Measurements from ENCODE around the gene CCDC146. TPM values are rescaled to one million over a fixed set of nuclear protein-coding genes. Genes with fewer than 3 reads are reported as not detected.

Gene CCDC146
- total RNA-seq, 1 experiment from 2014 or later: 1.1 TPM

DNA sequence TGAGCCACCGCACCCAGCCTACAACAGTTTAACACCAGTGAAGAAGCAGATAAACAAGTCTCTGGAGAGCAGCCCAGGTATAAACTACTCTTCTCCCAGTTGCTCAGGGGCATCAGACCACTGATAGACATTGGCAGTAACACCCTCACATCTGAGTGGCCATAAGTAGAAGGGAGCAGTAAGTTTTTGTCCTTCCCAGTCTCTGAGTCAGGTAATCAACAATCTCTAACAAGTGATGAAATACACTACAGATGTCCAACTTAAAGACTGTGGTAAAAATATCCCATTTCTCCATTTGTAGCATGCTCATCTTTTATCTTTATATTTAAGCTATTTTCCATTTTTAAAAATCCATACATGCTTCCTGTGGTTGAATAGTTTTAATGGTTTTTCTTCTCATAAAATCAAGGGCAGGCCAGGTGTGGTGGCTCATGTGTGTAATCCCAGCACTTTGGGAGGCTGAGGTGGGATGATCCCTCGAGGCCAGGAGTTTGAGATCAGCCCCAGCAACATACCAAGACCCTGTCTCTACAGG lies 215.1 kb downstream of the CCDC146 start (continued):
- no peak for TF ChIP-seq OVOL2 (CRISPR knock-in tag; IDR thresholded peaks at IDR 0.05; ENCODE audit: borderline replicate concordance)
- TF ChIP-seq, protein P1, sequence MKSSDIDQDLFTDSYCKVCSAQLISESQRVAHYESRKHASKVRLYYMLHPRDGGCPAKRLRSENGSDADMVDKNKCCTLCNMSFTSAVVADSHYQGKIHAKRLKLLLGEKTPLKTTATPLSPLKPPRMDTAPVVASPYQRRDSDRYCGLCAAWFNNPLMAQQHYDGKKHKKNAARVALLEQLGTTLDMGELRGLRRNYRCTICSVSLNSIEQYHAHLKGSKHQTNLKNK (CRISPR knock-in tag; IDR thresholded peaks at IDR 0.05): no peak
- TF ChIP-seq KAT7 (CRISPR knock-in tag; IDR thresholded peaks at IDR 0.05; ENCODE audit: borderline replicate concordance): no peak
- no peak for TF ChIP-seq CREB1 (CRISPR knock-in tag; IDR thresholded peaks at IDR 0.05)
- no peak for TF ChIP-seq E2F1 (CRISPR knock-in tag; IDR thresholded peaks at IDR 0.05)

DNA sequence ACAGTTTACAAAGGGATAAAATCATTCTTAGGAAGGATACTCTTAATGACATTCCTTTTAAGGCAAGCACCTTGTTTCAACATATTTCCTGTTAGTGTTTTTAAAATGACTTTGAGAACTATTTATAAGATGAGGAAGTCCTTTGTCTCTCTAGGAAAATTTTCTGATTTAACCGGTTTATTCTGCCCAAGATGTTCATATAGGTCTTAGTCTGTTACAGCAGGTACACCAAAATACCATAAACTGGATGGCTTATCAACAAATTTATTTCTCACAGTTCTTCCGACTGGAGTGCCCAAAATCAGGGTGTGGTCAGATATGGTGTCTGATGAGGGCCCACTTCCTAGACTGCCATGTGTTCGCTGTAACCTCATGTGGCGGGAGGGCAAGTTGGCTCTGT lies 215.8 kb downstream of the CCDC146 start:
- H3K27me3 Mint-ChIP-seq (ENCODE audit: low read depth): 0 out of 2 replicates have a peak, but pooled peaks cover 6% of the 10 kb centered on the region
- TF ChIP-seq, protein P2, sequence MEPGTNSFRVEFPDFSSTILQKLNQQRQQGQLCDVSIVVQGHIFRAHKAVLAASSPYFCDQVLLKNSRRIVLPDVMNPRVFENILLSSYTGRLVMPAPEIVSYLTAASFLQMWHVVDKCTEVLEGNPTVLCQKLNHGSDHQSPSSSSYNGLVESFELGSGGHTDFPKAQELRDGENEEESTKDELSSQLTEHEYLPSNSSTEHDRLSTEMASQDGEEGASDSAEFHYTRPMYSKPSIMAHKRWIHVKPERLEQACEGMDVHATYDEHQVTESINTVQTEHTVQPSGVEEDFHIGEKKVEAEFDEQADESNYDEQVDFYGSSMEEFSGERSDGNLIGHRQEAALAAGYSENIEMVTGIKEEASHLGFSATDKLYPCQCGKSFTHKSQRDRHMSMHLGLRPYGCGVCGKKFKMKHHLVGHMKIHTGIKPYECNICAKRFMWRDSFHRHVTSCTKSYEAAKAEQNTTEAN (CRISPR knock-in tag; IDR thresholded peaks at IDR 0.05): no peak
- no peak for TF ChIP-seq PREB (CRISPR knock-in tag; IDR thresholded peaks at IDR 0.05; ENCODE audit: borderline replicate concordance)
- TF ChIP-seq, protein P3, sequence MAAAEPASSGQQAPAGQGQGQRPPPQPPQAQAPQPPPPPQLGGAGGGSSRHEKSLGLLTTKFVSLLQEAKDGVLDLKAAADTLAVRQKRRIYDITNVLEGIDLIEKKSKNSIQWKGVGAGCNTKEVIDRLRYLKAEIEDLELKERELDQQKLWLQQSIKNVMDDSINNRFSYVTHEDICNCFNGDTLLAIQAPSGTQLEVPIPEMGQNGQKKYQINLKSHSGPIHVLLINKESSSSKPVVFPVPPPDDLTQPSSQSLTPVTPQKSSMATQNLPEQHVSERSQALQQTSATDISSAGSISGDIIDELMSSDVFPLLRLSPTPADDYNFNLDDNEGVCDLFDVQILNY (CRISPR knock-in tag; IDR thresholded peaks at IDR 0.05): no peak
- no peak for TF ChIP-seq ELF4 (CRISPR knock-in tag; IDR thresholded peaks at IDR 0.05; ENCODE audit: low read depth)
- TF ChIP-seq, protein P4, sequence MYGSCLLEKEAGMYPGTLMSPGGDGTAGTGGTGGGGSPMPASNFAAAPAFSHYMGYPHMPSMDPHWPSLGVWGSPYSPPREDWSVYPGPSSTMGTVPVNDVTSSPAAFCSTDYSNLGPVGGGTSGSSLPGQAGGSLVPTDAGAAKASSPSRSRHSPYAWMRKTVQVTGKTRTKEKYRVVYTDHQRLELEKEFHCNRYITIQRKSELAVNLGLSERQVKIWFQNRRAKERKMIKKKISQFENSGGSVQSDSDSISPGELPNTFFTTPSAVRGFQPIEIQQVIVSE (CRISPR knock-in tag; IDR thresholded peaks at IDR 0.05; ENCODE audit: borderline replicate concordance): no peak
- TF ChIP-seq MYBL2 (CRISPR knock-in tag; IDR thresholded peaks at IDR 0.05): no peak
- no peak for TF ChIP-seq NR1H2 (CRISPR knock-in tag; IDR thresholded peaks at IDR 0.05)
- no peak for TF ChIP-seq ZNF396 (CRISPR knock-in tag; IDR thresholded peaks at IDR 0.05; ENCODE audit: borderline replicate concordance)
- no peak for TF ChIP-seq FOXJ3 (CRISPR knock-in tag; IDR thresholded peaks at IDR 0.05; ENCODE audit: borderline replicate concordance)
- TF ChIP-seq CBFB (CRISPR knock-in tag; IDR thresholded peaks at IDR 0.05; ENCODE audit: low read depth): no peak
- no peak for TF ChIP-seq NFYB (CRISPR knock-in tag; conservative IDR thresholded peaks at IDR 0.05; ENCODE audit: low read depth)
- TF ChIP-seq, protein P5, sequence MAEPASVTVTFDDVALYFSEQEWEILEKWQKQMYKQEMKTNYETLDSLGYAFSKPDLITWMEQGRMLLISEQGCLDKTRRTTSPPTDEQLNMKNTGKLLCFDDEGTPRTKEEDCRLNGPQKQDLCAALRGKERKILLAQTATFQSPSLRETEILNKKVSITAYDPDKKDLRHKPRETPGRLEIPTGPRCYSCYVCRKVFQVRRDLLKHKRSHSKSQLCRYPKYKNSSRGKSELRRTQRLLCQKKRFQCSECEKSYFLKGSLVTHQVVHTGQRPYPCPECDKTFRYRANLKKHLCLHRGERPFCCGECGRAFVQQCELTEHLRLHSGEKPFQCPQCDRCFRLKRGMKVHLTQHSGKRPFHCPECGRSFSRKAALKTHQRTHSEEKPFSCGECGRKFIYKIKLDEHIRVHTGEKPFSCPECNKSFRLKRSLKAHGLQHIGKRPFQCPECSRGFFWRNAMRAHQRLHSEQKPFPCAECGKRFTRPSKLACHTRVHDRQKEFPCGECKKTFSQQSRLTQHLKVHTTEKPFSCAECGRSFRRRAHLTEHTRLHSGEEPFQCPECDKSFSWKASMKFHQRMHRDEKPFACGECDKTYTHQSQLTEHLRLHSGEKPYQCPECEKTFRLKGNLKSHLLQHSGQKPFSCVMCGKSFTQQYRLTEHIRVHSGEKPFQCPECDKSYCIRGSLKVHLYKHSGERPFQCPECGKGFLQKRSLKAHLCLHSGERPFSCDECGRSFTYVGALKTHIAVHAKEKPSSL (CRISPR knock-in tag; conservative IDR thresholded peaks at IDR 0.05): no peak
- no peaks in the 10 kb centered on the region; the same call in 1 of the 2 replicates for H3K4me1 Mint-ChIP-seq
- H3K4me3 Mint-ChIP-seq: no peak overlapping the region
- no peak overlapping the region for H3K27ac Mint-ChIP-seq
- H3K9me3 Mint-ChIP-seq: 0 out of 2 replicates have a peak, but pooled peaks cover 4% of the 10 kb centered on the region
- POLR2A ChIA-PET: no interaction called here
- ATAC-seq (no peak), DNase-seq (ENCODE audit: low spot score) (no peak)
- H3K36me3 Mint-ChIP-seq: peaks cover 13% of the 10 kb centered on the region
- CTCF ChIA-PET: no interaction called here

All from WTC11 (cell line).